Smooth muscle cell (in vitro differentiated cells): ENCODE measurements around the gene SAP25. TPM values are rescaled to one million over a fixed set of nuclear protein-coding genes. Genes with fewer than 3 reads are reported as not detected.

Experiments
- DNase-seq: peaks from one replicate; lab custom pipeline; 2025; ENCODE audit not compliant: unreplicated experiment; lab: John Stamatoyannopoulos, UW
- H2AFZ ChIP-seq: fragments of 200-600 bp; sonication (generic); 2 replicates; pipeline ENCODE4 v1.6.0; 2016; ENCODE audit warnings: antibody characterized with exemption, low read depth, mild to moderate bottlenecking
- H3F3A ChIP-seq: fragments of 200-600 bp; sonication (generic); 2 replicates; pipeline ENCODE4 v1.6.0; 2017; ENCODE audit warnings: antibody characterized with exemption, low read depth
- H3K27ac ChIP-seq: fragments of 200-600 bp; sonication (generic); 2 replicates; pipeline ENCODE4 v1.5.1; 2016; ENCODE audit warnings: low read depth, mild to moderate bottlenecking
- H3K27me3 ChIP-seq: fragments of 200-600 bp; sonication (generic); 2 replicates; pipeline ENCODE4 v1.6.1; 2016; ENCODE audit warnings: low read depth, mild to moderate bottlenecking
- H3K36me3 ChIP-seq: fragments of 200-600 bp; sonication (generic); 2 replicates; pipeline ENCODE4 v1.5.1; 2016; ENCODE audit warnings: low read depth
- H3K4me1 ChIP-seq: fragments of 200-600 bp; sonication (generic); 2 replicates; pipeline ENCODE4 v1.5.1; 2016; ENCODE audit warnings: low read depth
- H3K4me2 ChIP-seq: fragments of 200-600 bp; sonication (generic); 2 replicates; pipeline ENCODE4 v1.6.0; 2016; ENCODE audit warnings: mild to moderate bottlenecking
- H3K4me3 ChIP-seq: fragments of 200-600 bp; sonication (generic); 2 replicates; pipeline ENCODE4 v1.5.1; 2016; ENCODE audit warnings: mild to moderate bottlenecking
- H3K79me2 ChIP-seq: fragments of 200-600 bp; sonication (generic); 2 replicates; pipeline ENCODE4 v1.6.0; 2016; ENCODE audit warnings: low read depth, mild to moderate bottlenecking
- H3K9ac ChIP-seq: fragments of 200-600 bp; sonication (generic); 2 replicates; pipeline ENCODE4 v1.6.0; 2016; ENCODE audit warnings: low read depth
- H3K9me3 ChIP-seq: fragments of 200-600 bp; sonication (generic); replicated peaks from 2 replicates; pipeline ENCODE4 v1.5.1; 2016; ENCODE audit warnings: low read depth
- H4K20me1 ChIP-seq: fragments of 200-600 bp; sonication (generic); 2 replicates; pipeline ENCODE4 v1.6.0; 2016; ENCODE audit warnings: low read depth
- WGBS: methylation state at CpG from one replicate; pipeline ENCODE4 v1.1.7; 2016; ENCODE audit warnings: low lambda C conversion rate; 5-methylcytosine and 5-hydroxymethylcytosine counted together
- polyA plus RNA-seq: library from polyadenylated mRNA; unstranded; fragments of >200 nt; fragmentation: Nextera tagmentation; extraction: Ambion mirVana; gene quantifications from 2 replicates; pipeline ENCODE4 v1.2.1, GENCODE V29; 2016
- total RNA-seq: library from RNA; depleted of rRNA; stranded (reverse); fragments of >200 nt; gene quantifications from 2 replicates; pipeline ENCODE4 v1.2.3, GENCODE V29; 2014
- TF ChIP-seq, protein P1 (sequence below): fragments of 200-600 bp; sonication (generic); IDR thresholded peaks from 2 replicates; pipeline ENCODE4 v1.5.1; 2017; ENCODE audit warnings: borderline replicate concordance, mild to moderate bottlenecking, antibody characterized with exemption; ENCODE audit not compliant: insufficient read depth, poor library complexity, severe bottlenecking

The SAP25 gene
- total and polyA plus RNA-seq, 2 experiments from 2014 or later = 1.9 TPM; not detected in 1

GRCh38 chr7:100575206-100575631 lies 1.5 kb upstream of the SAP25 start:
- Histone ChIP-seq H3K4me3 (no peak overlapping the region), H3K27me3 (peaks cover 7% of the 10 kb centered on the region), H3K9ac (no peak overlapping the region), H3K36me3 (no peaks in the 10 kb centered on the region), H3K4me2 (no peak overlapping the region), H3K9me3 (no peaks in the 10 kb centered on the region), H4K20me1 (no peaks in the 10 kb centered on the region), H2AFZ (no peak overlapping the region), H3K4me1 (peaks cover 2% of the 10 kb centered on the region), H3K79me2 (no peaks in the 10 kb centered on the region), H3F3A (no peaks in the 10 kb centered on the region), H3K27ac (no peak overlapping the region)
- TF ChIP-seq, protein P1, sequence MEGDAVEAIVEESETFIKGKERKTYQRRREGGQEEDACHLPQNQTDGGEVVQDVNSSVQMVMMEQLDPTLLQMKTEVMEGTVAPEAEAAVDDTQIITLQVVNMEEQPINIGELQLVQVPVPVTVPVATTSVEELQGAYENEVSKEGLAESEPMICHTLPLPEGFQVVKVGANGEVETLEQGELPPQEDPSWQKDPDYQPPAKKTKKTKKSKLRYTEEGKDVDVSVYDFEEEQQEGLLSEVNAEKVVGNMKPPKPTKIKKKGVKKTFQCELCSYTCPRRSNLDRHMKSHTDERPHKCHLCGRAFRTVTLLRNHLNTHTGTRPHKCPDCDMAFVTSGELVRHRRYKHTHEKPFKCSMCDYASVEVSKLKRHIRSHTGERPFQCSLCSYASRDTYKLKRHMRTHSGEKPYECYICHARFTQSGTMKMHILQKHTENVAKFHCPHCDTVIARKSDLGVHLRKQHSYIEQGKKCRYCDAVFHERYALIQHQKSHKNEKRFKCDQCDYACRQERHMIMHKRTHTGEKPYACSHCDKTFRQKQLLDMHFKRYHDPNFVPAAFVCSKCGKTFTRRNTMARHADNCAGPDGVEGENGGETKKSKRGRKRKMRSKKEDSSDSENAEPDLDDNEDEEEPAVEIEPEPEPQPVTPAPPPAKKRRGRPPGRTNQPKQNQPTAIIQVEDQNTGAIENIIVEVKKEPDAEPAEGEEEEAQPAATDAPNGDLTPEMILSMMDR = no peak
- WGBS = 91% methylated on average over 14 of the region's 14 CpGs
- DNase-seq = no peak

DNA sequence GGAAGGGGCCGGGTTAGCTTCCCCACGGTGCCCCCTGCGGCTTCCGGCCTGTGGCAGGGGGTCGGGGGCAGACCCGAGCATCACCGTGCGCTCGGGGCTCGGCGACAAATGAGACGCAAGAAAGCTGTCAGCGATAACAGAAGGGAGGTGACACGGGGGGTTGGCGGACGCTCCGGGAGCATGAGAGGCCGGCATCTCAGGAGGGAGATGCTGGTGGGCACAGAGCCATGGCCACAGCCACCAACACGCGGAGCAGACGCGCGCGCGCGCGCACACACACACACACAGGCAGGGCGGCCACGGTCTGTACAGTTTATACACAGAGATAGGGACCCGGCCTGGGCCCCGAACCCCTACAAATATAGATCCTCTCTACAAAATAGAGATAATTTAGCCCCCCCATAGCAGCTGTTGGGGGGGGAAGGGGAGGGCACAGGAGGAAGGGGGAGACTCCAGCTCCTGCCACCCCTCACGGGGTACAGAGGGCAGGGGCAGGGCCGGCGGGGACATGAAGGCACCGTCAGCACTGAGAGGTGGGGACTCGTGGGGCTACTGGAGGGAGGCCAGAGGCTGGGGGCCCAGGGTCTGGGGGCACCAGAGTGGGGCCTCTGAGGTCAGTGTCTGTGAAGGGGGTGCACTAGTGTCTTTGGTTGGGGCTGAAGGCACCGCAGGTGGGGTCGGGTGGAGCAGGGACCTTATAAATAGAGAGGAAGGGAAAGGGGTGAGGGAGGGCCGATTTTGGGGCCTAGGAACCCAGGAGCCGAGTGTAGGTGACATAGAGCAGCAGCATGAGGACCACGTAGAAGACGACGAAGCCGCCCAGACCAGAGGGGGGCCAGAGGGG lies 884 bp upstream of the SAP25 start:
- no peaks in the 10 kb centered on the region for H3K9me3 ChIP-seq
- no peak overlapping the region for H2AFZ ChIP-seq
- DNase-seq = no peak
- no peaks in the 10 kb centered on the region for H3K79me2 ChIP-seq
- peaks cover 7% of the 10 kb centered on the region for H3K27me3 ChIP-seq
- no peak overlapping the region for H3K27ac ChIP-seq
- no peak overlapping the region for H3K9ac ChIP-seq
- H3K36me3 ChIP-seq = no peaks in the 10 kb centered on the region
- TF ChIP-seq, protein P1 = no peak
- WGBS = 97% methylated on average over 39 of the region's 44 CpGs
- H3K4me2 ChIP-seq = no peak overlapping the region
- no peaks in the 10 kb centered on the region for H3F3A ChIP-seq
- no peak overlapping the region for H3K4me3 ChIP-seq
- peaks cover 9% of the 10 kb centered on the region for H3K4me1 ChIP-seq
- no peaks in the 10 kb centered on the region for H4K20me1 ChIP-seq

DNA sequence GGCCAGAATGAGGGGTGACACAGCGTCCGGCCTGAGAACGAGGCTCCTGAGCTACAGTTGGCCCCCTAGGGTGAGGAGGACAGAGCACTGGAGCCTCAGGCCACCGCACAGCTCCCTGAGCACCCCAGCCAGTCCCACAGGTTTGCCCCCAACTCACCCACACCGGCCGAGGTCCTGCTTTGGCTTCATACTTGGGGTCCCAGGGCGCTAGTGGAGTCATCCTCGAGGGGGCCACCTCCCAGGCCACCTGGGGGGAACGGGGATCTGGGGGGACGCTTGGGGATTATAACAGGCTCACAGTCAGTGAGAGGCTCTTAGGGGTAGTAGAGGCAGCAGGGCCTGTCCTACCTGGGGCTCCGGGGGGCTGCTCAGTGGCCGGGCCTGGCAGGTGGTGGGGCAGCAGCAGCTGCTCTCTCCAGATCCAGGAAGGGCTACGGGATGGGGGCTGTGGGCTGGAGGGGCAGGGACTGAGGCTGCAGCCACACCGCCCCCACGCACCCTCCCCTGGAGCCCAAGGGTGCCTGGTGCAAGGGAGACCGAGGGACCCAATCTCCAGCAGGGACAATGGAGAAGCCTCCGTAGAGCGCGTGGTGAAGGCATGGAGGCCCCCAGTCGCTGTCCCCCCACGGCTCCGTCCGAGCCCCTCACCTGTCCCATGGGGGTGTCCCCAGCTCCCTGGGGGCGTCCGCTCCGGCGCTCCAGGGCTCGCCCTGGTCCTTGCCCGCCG lies 588 bp downstream of the SAP25 start:
- Histone ChIP-seq H3K36me3 (no peaks in the 10 kb centered on the region), H3K27ac (no peak overlapping the region), H2AFZ (no peak overlapping the region), H3K79me2 (no peaks in the 10 kb centered on the region), H3K9me3 (no peaks in the 10 kb centered on the region), H3K4me3 (no peak overlapping the region), H3K27me3 (peaks cover 7% of the 10 kb centered on the region), H3K9ac (no peak overlapping the region), H3K4me1 (peaks cover 11% of the 10 kb centered on the region), H4K20me1 (no peaks in the 10 kb centered on the region), H3F3A (no peaks in the 10 kb centered on the region), H3K4me2 (no peak overlapping the region)
- WGBS = 97% methylated on average over 26 of the region's 30 CpGs
- DNase-seq = no peak
- TF ChIP-seq, protein P1 = no peak
